HL-60 (cell line): Measurements from ENCODE around the gene RAP1GAP2.

ENCODE experiments used
- CTCF ChIP-seq: IDR thresholded peaks from one replicate; pipeline ENCODE4 v1.5.1; 2011; ENCODE audit warnings: low read length, control low read depth, inconsistent platforms; ENCODE audit not compliant: insufficient read depth
- GABPA ChIP-seq: IDR thresholded peaks from 2 replicates; pipeline ENCODE4 v1.6.1; 2012; ENCODE audit warnings: low read depth
- POLR2AphosphoS5 ChIP-seq: IDR thresholded peaks from 2 replicates; pipeline ENCODE4 v1.6.1; 2012; ENCODE audit warnings: low read depth
- REST ChIP-seq: IDR thresholded peaks from 2 replicates; pipeline ENCODE4 v1.6.1; 2012; ENCODE audit warnings: low read depth; ENCODE audit not compliant: insufficient replicate concordance

- TF ChIP-seq CTCF (no peak), POLR2AphosphoS5 (no peak), REST (no peak), GABPA (no peak)
Measured at GRCh38 chr17:2875608-2876007, 79.4 kb downstream of the RAP1GAP2 start.
